ENCODE results near the gene ZNF260. TPM values are rescaled to one million over a fixed set of nuclear protein-coding genes. Genes with fewer than 3 reads are reported as not detected.

ZNF260 gene
- total and polyA plus RNA-seq, 2 of the 13 experiments (the other 11 are each of a cell fraction or from before 2014, with no cell fraction given) = 2.8 to 10.5 TPM

DNA sequence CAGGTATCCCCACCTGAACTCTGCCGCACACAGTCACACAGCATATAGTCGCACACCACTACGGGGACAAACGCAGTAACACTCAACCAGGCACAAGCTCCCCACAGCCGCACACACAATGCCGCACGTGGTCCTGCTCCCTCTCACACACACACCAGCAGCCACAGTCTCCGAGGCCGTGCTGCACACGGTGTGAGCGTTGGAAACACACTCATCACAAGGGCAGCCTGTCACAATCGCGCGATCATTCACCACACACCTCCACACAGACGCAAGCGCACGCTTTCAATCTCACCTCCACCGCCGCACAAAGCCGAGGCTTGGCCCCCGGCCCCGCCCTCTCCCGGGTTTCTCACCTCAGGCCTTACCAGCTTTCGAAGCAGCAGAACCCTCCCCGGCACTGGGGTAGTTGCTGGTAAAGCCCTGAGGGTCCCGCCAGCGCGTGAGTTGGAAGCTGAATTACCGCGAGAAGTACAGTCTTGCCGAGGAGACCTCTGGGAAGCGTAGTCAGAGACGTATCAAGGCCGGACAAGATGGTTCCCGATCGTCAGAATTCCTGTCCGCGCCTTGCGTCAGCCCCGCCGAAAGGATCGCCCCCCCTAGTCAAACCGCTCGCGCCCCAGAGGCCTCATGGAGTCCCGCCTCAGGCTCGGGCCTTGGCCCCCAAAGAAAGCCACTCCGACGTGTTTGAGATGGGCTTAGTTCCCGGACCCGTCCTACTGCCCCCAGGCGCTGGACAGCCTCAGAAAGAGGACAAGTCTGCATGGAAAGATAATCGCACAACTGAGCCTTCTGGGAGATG lies 38.8 kb downstream of the ZNF260 start, which contains the start of gene ZNF566 (continued):
- TF ChIP-seq, protein P1, sequence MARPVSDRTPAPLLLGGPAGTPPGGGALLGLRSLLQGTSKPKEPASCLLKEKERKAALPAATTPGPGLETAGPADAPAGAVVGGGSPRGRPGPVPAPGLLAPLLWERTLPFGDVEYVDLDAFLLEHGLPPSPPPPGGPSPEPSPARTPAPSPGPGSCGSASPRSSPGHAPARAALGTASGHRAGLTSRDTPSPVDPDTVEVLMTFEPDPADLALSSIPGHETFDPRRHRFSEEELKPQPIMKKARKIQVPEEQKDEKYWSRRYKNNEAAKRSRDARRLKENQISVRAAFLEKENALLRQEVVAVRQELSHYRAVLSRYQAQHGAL (CRISPR knock-in tag; IDR thresholded peaks at IDR 0.05; ENCODE audit: not compliant biosample characterization) = no peak
- TF ChIP-seq THAP11 (CRISPR knock-in tag; IDR thresholded peaks at IDR 0.05) (peak; percentile 98), CEBPB (IDR thresholded peaks at IDR 0.05; ENCODE audit: borderline replicate concordance, low read depth, low read length) (peak; percentile 39; the same call in 1 of the 2 replicates), ZNF878 (CRISPR knock-in tag; IDR thresholded peaks at IDR 0.05) (no peak), RBM22 (optimal IDR thresholded peaks at IDR 0.05; ENCODE audit: low read length) (no peak), SNAPC2 (CRISPR knock-in tag; IDR thresholded peaks at IDR 0.05) (no peak), ESRRA (CRISPR knock-in tag; IDR thresholded peaks at IDR 0.05; ENCODE audit: low read depth) (no peak), RXRA (CRISPR knock-in tag; IDR thresholded peaks at IDR 0.05) (peak; percentile 50; the same call in 1 of the 2 replicates), ZNF552 (CRISPR knock-in tag; IDR thresholded peaks at IDR 0.05; ENCODE audit: borderline replicate concordance) (peak; percentile 4; the same call in 1 of the 2 replicates), ZNF614 (CRISPR knock-in tag; IDR thresholded peaks at IDR 0.05; ENCODE audit: borderline replicate concordance) (peak; percentile 38)
- TF ChIP-seq, protein P2, sequence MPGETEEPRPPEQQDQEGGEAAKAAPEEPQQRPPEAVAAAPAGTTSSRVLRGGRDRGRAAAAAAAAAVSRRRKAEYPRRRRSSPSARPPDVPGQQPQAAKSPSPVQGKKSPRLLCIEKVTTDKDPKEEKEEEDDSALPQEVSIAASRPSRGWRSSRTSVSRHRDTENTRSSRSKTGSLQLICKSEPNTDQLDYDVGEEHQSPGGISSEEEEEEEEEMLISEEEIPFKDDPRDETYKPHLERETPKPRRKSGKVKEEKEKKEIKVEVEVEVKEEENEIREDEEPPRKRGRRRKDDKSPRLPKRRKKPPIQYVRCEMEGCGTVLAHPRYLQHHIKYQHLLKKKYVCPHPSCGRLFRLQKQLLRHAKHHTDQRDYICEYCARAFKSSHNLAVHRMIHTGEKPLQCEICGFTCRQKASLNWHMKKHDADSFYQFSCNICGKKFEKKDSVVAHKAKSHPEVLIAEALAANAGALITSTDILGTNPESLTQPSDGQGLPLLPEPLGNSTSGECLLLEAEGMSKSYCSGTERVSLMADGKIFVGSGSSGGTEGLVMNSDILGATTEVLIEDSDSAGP (CRISPR knock-in tag; IDR thresholded peaks at IDR 0.05; ENCODE audit: borderline replicate concordance) = no peak; the same call in 1 of the 2 replicates
- TF ChIP-seq, protein P3, sequence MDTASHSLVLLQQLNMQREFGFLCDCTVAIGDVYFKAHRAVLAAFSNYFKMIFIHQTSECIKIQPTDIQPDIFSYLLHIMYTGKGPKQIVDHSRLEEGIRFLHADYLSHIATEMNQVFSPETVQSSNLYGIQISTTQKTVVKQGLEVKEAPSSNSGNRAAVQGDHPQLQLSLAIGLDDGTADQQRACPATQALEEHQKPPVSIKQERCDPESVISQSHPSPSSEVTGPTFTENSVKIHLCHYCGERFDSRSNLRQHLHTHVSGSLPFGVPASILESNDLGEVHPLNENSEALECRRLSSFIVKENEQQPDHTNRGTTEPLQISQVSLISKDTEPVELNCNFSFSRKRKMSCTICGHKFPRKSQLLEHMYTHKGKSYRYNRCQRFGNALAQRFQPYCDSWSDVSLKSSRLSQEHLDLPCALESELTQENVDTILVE (CRISPR knock-in tag; IDR thresholded peaks at IDR 0.05) = peak; percentile 45; the same call in 1 of the 2 replicates
- TF ChIP-seq, protein P4, sequence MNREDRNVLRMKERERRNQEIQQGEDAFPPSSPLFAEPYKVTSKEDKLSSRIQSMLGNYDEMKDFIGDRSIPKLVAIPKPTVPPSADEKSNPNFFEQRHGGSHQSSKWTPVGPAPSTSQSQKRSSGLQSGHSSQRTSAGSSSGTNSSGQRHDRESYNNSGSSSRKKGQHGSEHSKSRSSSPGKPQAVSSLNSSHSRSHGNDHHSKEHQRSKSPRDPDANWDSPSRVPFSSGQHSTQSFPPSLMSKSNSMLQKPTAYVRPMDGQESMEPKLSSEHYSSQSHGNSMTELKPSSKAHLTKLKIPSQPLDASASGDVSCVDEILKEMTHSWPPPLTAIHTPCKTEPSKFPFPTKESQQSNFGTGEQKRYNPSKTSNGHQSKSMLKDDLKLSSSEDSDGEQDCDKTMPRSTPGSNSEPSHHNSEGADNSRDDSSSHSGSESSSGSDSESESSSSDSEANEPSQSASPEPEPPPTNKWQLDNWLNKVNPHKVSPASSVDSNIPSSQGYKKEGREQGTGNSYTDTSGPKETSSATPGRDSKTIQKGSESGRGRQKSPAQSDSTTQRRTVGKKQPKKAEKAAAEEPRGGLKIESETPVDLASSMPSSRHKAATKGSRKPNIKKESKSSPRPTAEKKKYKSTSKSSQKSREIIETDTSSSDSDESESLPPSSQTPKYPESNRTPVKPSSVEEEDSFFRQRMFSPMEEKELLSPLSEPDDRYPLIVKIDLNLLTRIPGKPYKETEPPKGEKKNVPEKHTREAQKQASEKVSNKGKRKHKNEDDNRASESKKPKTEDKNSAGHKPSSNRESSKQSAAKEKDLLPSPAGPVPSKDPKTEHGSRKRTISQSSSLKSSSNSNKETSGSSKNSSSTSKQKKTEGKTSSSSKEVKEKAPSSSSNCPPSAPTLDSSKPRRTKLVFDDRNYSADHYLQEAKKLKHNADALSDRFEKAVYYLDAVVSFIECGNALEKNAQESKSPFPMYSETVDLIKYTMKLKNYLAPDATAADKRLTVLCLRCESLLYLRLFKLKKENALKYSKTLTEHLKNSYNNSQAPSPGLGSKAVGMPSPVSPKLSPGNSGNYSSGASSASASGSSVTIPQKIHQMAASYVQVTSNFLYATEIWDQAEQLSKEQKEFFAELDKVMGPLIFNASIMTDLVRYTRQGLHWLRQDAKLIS (CRISPR knock-in tag; IDR thresholded peaks at IDR 0.05) = no peak
- TF ChIP-seq, protein P5, sequence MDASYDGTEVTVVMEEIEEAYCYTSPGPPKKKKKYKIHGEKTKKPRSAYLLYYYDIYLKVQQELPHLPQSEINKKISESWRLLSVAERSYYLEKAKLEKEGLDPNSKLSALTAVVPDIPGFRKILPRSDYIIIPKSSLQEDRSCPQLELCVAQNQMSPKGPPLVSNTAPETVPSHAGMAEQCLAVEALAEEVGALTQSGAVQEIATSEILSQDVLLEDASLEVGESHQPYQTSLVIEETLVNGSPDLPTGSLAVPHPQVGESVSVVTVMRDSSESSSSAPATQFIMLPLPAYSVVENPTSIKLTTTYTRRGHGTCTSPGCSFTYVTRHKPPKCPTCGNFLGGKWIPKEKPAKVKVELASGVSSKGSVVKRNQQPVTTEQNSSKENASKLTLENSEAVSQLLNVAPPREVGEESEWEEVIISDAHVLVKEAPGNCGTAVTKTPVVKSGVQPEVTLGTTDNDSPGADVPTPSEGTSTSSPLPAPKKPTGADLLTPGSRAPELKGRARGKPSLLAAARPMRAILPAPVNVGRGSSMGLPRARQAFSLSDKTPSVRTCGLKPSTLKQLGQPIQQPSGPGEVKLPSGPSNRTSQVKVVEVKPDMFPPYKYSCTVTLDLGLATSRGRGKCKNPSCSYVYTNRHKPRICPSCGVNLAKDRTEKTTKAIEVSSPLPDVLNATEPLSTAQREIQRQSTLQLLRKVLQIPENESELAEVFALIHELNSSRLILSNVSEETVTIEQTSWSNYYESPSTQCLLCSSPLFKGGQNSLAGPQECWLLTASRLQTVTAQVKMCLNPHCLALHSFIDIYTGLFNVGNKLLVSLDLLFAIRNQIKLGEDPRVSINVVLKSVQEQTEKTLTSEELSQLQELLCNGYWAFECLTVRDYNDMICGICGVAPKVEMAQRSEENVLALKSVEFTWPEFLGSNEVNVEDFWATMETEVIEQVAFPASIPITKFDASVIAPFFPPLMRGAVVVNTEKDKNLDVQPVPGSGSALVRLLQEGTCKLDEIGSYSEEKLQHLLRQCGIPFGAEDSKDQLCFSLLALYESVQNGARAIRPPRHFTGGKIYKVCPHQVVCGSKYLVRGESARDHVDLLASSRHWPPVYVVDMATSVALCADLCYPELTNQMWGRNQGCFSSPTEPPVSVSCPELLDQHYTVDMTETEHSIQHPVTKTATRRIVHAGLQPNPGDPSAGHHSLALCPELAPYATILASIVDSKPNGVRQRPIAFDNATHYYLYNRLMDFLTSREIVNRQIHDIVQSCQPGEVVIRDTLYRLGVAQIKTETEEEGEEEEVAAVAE (CRISPR knock-in tag; IDR thresholded peaks at IDR 0.05; ENCODE audit: borderline replicate concordance) = peak; percentile 63; the same call in 1 of the 2 replicates

Data from HepG2 (cell line).